Trophoblast cell (in vitro differentiated cells and primary cell): ENCODE measurements around the gene DHRSX.

ENCODE experiments used
- DNase-seq, 2 donors: peaks; one replicate each; pipeline ENCODE4 v3.0.0-alpha.2; 2016
- H2AFZ ChIP-seq: 2 replicates; pipeline ENCODE4 v1.6.1; 2013; ENCODE audit warnings: low read length, moderate library complexity, mild to moderate bottlenecking; ENCODE audit not compliant: insufficient read depth, poor library complexity
- H2AK5ac ChIP-seq: 2 replicates; pipeline ENCODE4 v1.6.1; 2013; ENCODE audit warnings: mild to moderate bottlenecking, low read length
- H2BK120ac ChIP-seq: 2 replicates; pipeline ENCODE4 v1.6.1; 2013; ENCODE audit warnings: low read length, mild to moderate bottlenecking, moderate library complexity; ENCODE audit not compliant: insufficient read depth, poor library complexity
- H2BK12ac ChIP-seq: 2 replicates; pipeline ENCODE4 v1.6.1; 2013; ENCODE audit warnings: mild to moderate bottlenecking, low read length, moderate library complexity
- H2BK5ac ChIP-seq: 2 replicates; pipeline ENCODE4 v1.6.1; 2013; ENCODE audit warnings: low read length, low read depth, moderate library complexity, mild to moderate bottlenecking; ENCODE audit not compliant: poor library complexity
- H3K14ac ChIP-seq: 2 replicates; pipeline ENCODE4 v1.6.1; 2013; ENCODE audit warnings: mild to moderate bottlenecking, low read length
- H3K18ac ChIP-seq: 2 replicates; pipeline ENCODE4 v1.6.1; 2013; ENCODE audit warnings: mild to moderate bottlenecking, low read length
- H3K23ac ChIP-seq: 2 replicates; pipeline ENCODE4 v1.6.1; 2013; ENCODE audit warnings: low read length
- H3K27ac ChIP-seq: 2 replicates; pipeline ENCODE4 v1.5.1; 2013; ENCODE audit warnings: low read depth, mild to moderate bottlenecking, inconsistent platforms, low read length, moderate library complexity
- H3K27me3 ChIP-seq: 2 replicates; pipeline ENCODE4 v1.6.1; 2013; ENCODE audit warnings: inconsistent platforms, mild to moderate bottlenecking, low read length, moderate library complexity; ENCODE audit not compliant: insufficient read depth
- H3K36me3 ChIP-seq, 2 experiments: 1 replicate in 1 of 2; 2 replicates in 1 of 2; pipeline ENCODE4 v1.6.1; 2013; ENCODE audit warnings: low read length in 2 of 2, mild to moderate bottlenecking in 2 of 2, moderate library complexity in 1 of 2; ENCODE audit not compliant: insufficient read depth in 2 of 2, control insufficient read depth in 1 of 2
- H3K4ac ChIP-seq: 2 replicates; pipeline ENCODE4 v1.6.1; 2013; ENCODE audit warnings: low read depth, mild to moderate bottlenecking, low read length, moderate library complexity
- H3K4me1 ChIP-seq, 2 experiments: 1 replicate in 1 of 2; 2 replicates in 1 of 2; pipeline ENCODE4 v1.6.1; 2013; ENCODE audit warnings: low read length in 2 of 2, mild to moderate bottlenecking in 2 of 2, moderate library complexity in 1 of 2; ENCODE audit not compliant: insufficient read depth in 2 of 2, control insufficient read depth in 1 of 2
- H3K4me2 ChIP-seq: 2 replicates; pipeline ENCODE4 v1.6.1; 2013; ENCODE audit warnings: inconsistent platforms, mild to moderate bottlenecking, low read length, moderate library complexity
- H3K4me3 ChIP-seq: 2 replicates; pipeline ENCODE4 v1.5.1; 2013; ENCODE audit warnings: mild to moderate bottlenecking, low read depth, low read length, inconsistent platforms
- H3K79me1 ChIP-seq: one replicate; pipeline ENCODE4 v1.6.1; 2013; ENCODE audit warnings: low read length
- H3K79me2 ChIP-seq: 2 replicates; pipeline ENCODE4 v1.6.1; 2013; ENCODE audit warnings: low read length, mild to moderate bottlenecking; ENCODE audit not compliant: control insufficient read depth, insufficient read depth, poor library complexity
- H3K9ac ChIP-seq: 2 replicates; pipeline ENCODE4 v1.6.1; 2013; ENCODE audit warnings: mild to moderate bottlenecking, low read length
- H3K9me3 ChIP-seq: 2 replicates; pipeline ENCODE4 v1.6.1; 2013; ENCODE audit warnings: low read depth, mild to moderate bottlenecking, control low read depth, inconsistent platforms, low read length; ENCODE audit not compliant: insufficient read depth
- H4K12ac ChIP-seq: 2 replicates; pipeline ENCODE4 v1.6.1; 2013; ENCODE audit warnings: low read depth, mild to moderate bottlenecking, low read length, moderate library complexity
- H4K8ac ChIP-seq: 2 replicates; pipeline ENCODE4 v1.6.1; 2013; ENCODE audit warnings: low read depth, mild to moderate bottlenecking, low read length, moderate library complexity
- H4K91ac ChIP-seq: one replicate; pipeline ENCODE4 v1.6.1; 2013; ENCODE audit warnings: low read depth, mild to moderate bottlenecking, low read length, moderate library complexity
- WGBS: extraction: QIAGEN DNeasy Blood & Tissue Kit; methylation state at CpG from one replicate; pipeline ENCODE4 v1.1.7; 2013; ENCODE audit warnings: missing lambda C conversion rate; ENCODE audit not compliant: insufficient read length, insufficient coverage; ENCODE audit errors: extremely low coverage; 5-methylcytosine and 5-hydroxymethylcytosine counted together

The DHRSX gene

DNA sequence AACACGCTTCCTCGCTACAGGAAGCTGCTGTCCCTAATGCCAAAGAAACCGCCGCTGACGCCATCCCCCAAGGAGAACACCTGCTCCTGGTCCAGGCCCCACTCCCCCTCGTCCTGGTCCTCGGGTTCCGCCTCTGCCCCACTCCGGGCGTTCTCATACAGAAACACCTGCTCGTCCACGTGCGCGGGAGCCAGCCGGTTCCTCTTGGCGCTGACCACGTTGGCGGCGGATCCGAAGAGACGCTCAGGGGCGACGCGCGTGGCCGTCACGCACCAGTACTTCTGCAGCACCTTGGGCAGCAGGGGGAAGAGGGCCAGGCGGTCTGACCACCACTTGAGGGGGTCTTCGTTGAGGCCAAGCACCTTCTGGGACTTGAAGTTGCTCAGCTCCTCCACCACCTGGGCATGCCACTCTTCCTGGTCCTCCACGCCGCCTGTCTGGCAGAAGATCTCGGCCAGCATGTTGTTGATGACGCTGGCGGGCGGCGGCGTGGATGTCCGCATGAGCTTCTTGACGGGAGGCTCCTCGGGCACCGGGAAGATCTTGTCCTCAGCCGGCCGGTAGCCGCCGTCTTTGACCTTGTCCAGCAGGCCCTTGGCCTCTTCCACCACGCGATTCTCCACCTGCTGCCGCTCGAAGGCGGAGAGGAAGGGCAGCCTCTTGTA lies 12.0 kb downstream of the DHRSX start:
- Histone ChIP-seq H3K9me3 (no peaks in the 10 kb centered on the region), H3K79me1 (no peaks in the 10 kb centered on the region), H3K27me3 (no peaks in the 10 kb centered on the region), H2AFZ (no peak overlapping the region), H3K4ac (no peak overlapping the region), H3K4me2 (no peak overlapping the region), H4K8ac (no peak overlapping the region), H3K36me3 (peaks cover 45 to 51% of the 10 kb centered on the region in 2 experiments), H2BK5ac (no peak overlapping the region), H3K9ac (no peak overlapping the region), H3K4me3 (no peak overlapping the region), H2BK12ac (no peak overlapping the region), H3K79me2 (peaks cover 1% of the 10 kb centered on the region), H4K91ac (no peak overlapping the region), H2AK5ac (no peak overlapping the region), H3K27ac (no peak overlapping the region), H4K12ac (no peak overlapping the region), H3K23ac (no peak overlapping the region), H2BK120ac (no peak overlapping the region), H3K18ac (no peak overlapping the region), H3K14ac (no peak overlapping the region), H3K4me1 (no peaks in the 10 kb centered on the region)
- WGBS = no CpG with 5 or more reads among the region's 50 CpGs
- no peak for DNase-seq

DNA sequence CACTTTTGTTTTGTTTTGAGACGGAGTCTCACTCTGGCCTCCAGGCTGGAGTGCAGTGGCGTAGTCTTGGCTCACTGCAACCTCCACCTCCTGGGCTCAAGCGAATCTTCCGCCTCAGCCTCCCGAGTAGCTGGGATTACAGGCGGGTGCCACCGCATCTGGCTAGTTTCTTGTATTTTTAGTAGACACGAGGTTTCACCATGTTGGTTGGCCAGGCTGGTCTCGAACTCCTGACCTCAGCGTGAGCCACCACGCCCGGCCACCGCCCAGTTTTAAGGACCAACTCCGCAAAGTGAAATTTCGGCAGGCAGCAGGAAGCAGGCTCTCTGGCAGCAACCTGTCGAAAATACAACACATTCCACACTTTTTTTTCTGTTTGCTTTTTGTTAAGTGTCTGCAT lies 13.4 kb downstream of the DHRSX start:
- no peak overlapping the region for H2AK5ac ChIP-seq
- H2BK12ac ChIP-seq = no peak overlapping the region
- no peak overlapping the region for H4K91ac ChIP-seq
- no peak overlapping the region for H2BK5ac ChIP-seq
- H2AFZ ChIP-seq = no peak overlapping the region
- no peak overlapping the region for H3K18ac ChIP-seq
- H3K4me2 ChIP-seq = no peak overlapping the region
- no peaks in the 10 kb centered on the region for H3K9me3 ChIP-seq
- no peak for DNase-seq
- no peak overlapping the region for H2BK120ac ChIP-seq
- no peaks in the 10 kb centered on the region for H3K27me3 ChIP-seq
- no peaks in the 10 kb centered on the region for H3K79me1 ChIP-seq
- H3K79me2 ChIP-seq = no peaks in the 10 kb centered on the region
- H4K8ac ChIP-seq = no peak overlapping the region
- no peak overlapping the region for H4K12ac ChIP-seq
- no peak overlapping the region for H3K14ac ChIP-seq
- no peaks in the 10 kb centered on the region for H3K4me1 ChIP-seq
- H3K9ac ChIP-seq = no peak overlapping the region
- no peak overlapping the region for H3K27ac ChIP-seq
- H3K4me3 ChIP-seq = no peak overlapping the region
- no peak overlapping the region for H3K23ac ChIP-seq
- H3K4ac ChIP-seq = no peak overlapping the region
- no CpG with 5 or more reads among the region's 16 CpGs for WGBS
- H3K36me3 ChIP-seq = peaks cover 45 to 46% of the 10 kb centered on the region in 2 experiments

DNA sequence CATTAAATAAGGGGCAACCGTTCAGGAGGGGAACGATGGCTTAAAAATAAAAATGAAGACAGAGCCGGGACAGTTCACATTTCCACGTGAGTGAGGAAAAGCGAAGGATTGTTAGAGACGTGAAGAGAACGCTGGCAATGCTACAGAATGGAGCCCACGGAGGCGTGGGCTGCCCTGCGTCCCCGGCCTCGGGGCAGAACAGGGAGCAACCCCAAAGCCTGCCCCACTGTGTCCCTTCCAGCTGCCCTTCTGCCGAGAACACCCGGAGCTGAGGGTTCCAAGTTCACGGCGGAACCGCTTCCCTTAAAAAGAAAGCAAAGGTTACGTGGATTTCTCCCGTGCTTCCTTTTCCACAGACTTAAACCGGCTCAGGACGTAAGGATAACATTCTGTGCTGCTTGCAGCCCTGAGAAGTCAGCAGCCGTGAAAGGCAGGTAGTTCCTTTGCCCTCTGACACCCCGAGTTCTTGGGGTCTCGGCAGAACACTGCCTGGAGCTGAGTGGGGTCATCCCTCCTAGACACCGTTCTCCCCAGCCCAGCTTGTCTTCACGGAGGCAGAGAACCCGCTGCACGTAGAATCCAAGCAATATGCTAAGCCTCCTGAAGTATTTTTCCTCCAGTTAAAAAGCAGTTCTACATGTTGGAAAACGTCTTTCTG lies 14.2 kb downstream of the DHRSX start:
- H4K8ac ChIP-seq = no peak overlapping the region
- H3K79me2 ChIP-seq = no peaks in the 10 kb centered on the region
- no peak overlapping the region for H3K14ac ChIP-seq
- WGBS = no CpG with 5 or more reads among the region's 29 CpGs
- H4K12ac ChIP-seq = no peak overlapping the region
- no peaks in the 10 kb centered on the region for H3K9me3 ChIP-seq
- no peak overlapping the region for H2BK120ac ChIP-seq
- H3K9ac ChIP-seq = no peak overlapping the region
- H2BK5ac ChIP-seq = no peak overlapping the region
- peaks cover 45 to 46% of the 10 kb centered on the region in 2 experiments for H3K36me3 ChIP-seq
- H3K4ac ChIP-seq = no peak overlapping the region
- H2AFZ ChIP-seq = no peak overlapping the region
- no peaks in the 10 kb centered on the region for H3K79me1 ChIP-seq
- H3K18ac ChIP-seq = no peak overlapping the region
- H3K27ac ChIP-seq = no peak overlapping the region
- H3K23ac ChIP-seq = no peak overlapping the region
- DNase-seq = no peak
- H3K4me3 ChIP-seq = no peak overlapping the region
- H2BK12ac ChIP-seq = no peak overlapping the region
- H3K27me3 ChIP-seq = no peaks in the 10 kb centered on the region
- H2AK5ac ChIP-seq = no peak overlapping the region
- no peaks in the 10 kb centered on the region for H3K4me1 ChIP-seq
- H3K4me2 ChIP-seq = no peak overlapping the region
- no peak overlapping the region for H4K91ac ChIP-seq

DNA sequence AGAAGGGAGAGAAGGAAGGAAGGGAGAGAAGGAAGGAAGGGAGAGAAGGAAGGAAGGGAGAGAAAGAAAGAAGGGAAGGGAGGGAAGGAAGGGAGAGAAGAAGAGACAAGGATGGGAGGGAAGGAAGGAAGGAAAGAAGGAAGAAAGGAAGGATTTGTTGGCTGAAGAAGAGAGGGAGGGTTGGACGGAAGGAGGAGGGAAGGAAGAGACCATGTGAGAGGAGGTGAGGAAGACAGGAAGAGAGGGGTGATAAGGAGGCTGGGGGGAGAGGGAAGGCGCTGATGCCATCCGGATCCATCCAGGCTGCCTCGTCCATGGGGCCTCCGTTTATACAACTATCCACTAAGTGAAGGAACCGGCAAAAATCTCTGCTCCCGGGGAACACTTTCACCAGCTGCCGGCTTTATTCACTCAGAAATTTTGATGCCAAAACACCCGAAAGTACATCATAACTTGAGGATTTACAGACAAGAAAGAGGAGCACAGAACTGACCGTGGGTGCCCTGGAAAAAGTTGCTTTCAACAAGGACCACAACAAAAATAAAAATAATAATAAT lies 14.9 kb downstream of the DHRSX start:
- Histone ChIP-seq H3K23ac (no peak overlapping the region), H3K27me3 (no peaks in the 10 kb centered on the region), H3K14ac (no peak overlapping the region), H3K36me3 (peaks cover 44 to 45% of the 10 kb centered on the region in 2 experiments), H3K27ac (no peak overlapping the region), H4K12ac (no peak overlapping the region), H4K91ac (no peak overlapping the region), H3K4me2 (no peak overlapping the region), H2AK5ac (no peak overlapping the region), H3K4me1 (no peaks in the 10 kb centered on the region), H3K9me3 (no peaks in the 10 kb centered on the region), H2AFZ (no peak overlapping the region), H4K8ac (no peak overlapping the region), H3K79me2 (no peaks in the 10 kb centered on the region), H3K4ac (no peak overlapping the region), H2BK120ac (no peak overlapping the region), H3K9ac (no peak overlapping the region), H2BK5ac (no peak overlapping the region), H3K18ac (no peak overlapping the region), H3K79me1 (no peaks in the 10 kb centered on the region), H3K4me3 (no peak overlapping the region), H2BK12ac (no peak overlapping the region)
- 100% methylated on average over 1 of the region's 10 CpGs for WGBS
- DNase-seq = no peak
